GM12878 (cell line): ENCODE measurements around the gene SMG6. TPM values are rescaled to one million over a fixed set of nuclear protein-coding genes. Genes with fewer than 3 reads are reported as not detected.

Source experiments
- ATAC-seq: fragments of 200-7000 bp; cut with Tn5 transposase; 3 replicates; pipeline ENCODE4 v1.9.1; 2020; ENCODE audit warnings: mild to moderate bottlenecking, moderate library complexity
- BruUV-seq: library from RNA; stranded (reverse); fragments of 400-500 nt; replicated peaks from 2 replicates; lab custom pipeline; 2021; lab: Mats Ljungman, UMichigan
- CTCF ChIA-PET: fragments of 300-600 bp; sonication (Branson Sonifier 250); formaldehyde crosslinking; extraction: SDS; loops from one replicate; lab custom pipeline; 2021; ENCODE audit warnings: inconsistent platforms; lab: Yijun Ruan, JAX
- POLR2A ChIA-PET: fragments of 350-600 bp; formaldehyde crosslinking; extraction: SDS; loops from one replicate; lab custom pipeline; 2021; ENCODE audit warnings: inconsistent platforms; lab: Charles Lee
- RAD21 ChIA-PET: fragments of 300-600 bp; sonication (Branson Sonifier 250); formaldehyde crosslinking; loops from one replicate; lab custom pipeline; 2023; ENCODE audit warnings: antibody characterized with exemption; ENCODE audit not compliant: unreplicated experiment; lab: Charles Lee
- SMC1A ChIA-PET: fragments of 300-600 bp; sonication (Branson Sonifier 250); formaldehyde crosslinking; loops from one replicate; lab custom pipeline; 2023; ENCODE audit not compliant: unreplicated experiment, uncharacterized antibody; lab: Charles Lee
- DNase-seq: peaks from one replicate; pipeline ENCODE4 v3.0.0-alpha.2; 2011; ENCODE audit warnings: low read depth, low spot score
- FAIRE-seq: peaks from 3 replicates; lab custom pipeline; 2011; peaks lifted over from hg19 to GRCh38; lab: Jason Lieb, UNC
- H2AFZ ChIP-seq: 2 replicates; pipeline ENCODE4 v1.6.0; 2011; ENCODE audit warnings: low read depth, low read length, control low read depth; ENCODE audit not compliant: control insufficient read depth
- H3K27ac ChIP-seq: 2 replicates; pipeline ENCODE4 v1.5.1; 2011; ENCODE audit warnings: control low read depth; ENCODE audit not compliant: control insufficient read depth, insufficient read depth
- H3K27me3 ChIP-seq, 2 experiments: replicated peaks in 1 of 2; 2 replicates each; pipeline versions ENCODE4 v1.6.0 to v1.6.1; 2011; ENCODE audit warnings: low read length in 1 of 2; ENCODE audit not compliant: control insufficient read depth in 2 of 2, insufficient read depth in 2 of 2
- H3K36me3 ChIP-seq, 2 experiments: 2 replicates each; pipeline ENCODE4 v1.5.1; 2011; ENCODE audit warnings: low read length in 1 of 2; ENCODE audit not compliant: control insufficient read depth in 2 of 2, insufficient read depth in 2 of 2
- H3K4me1 ChIP-seq: 2 replicates; pipeline ENCODE4 v1.6.1; 2011; ENCODE audit warnings: mild to moderate bottlenecking, low read length, moderate library complexity, mixed read lengths; ENCODE audit not compliant: control insufficient read depth, insufficient read depth
- H3K4me2 ChIP-seq: 2 replicates; pipeline ENCODE4 v1.6.0; 2011; ENCODE audit warnings: control low read depth; ENCODE audit not compliant: control insufficient read depth, insufficient read depth
- H3K4me3 ChIP-seq: fragments of 200-600 bp; sonication (generic); 2 replicates; pipeline ENCODE4 v1.5.1; 2016
- H3K79me2 ChIP-seq: 2 replicates; pipeline ENCODE4 v1.6.0; 2011; ENCODE audit warnings: low read length; ENCODE audit not compliant: control insufficient read depth, insufficient read depth
- H3K9ac ChIP-seq: 2 replicates; pipeline ENCODE4 v1.8.0; 2011; ENCODE audit warnings: low read length, control low read depth, mixed read lengths; ENCODE audit not compliant: control insufficient read depth, insufficient read depth
- H3K9me3 ChIP-seq: replicated peaks from 3 replicates; pipeline ENCODE4 v1.5.1; 2011; ENCODE audit warnings: mild to moderate bottlenecking, low read length; ENCODE audit not compliant: control insufficient read depth, insufficient read depth
- H4K20me1 ChIP-seq: 2 replicates; pipeline ENCODE4 v1.6.0; 2011; ENCODE audit not compliant: control insufficient read depth, insufficient read depth
- CEBPZ ChIP-seq: fragments of 150-350 bp; IDR thresholded peaks from 2 replicates; pipeline ENCODE4 v1.6.1; 2016; ENCODE audit warnings: low read depth, low read length
- EED ChIP-seq: sonication (generic); IDR thresholded peaks from 2 replicates; pipeline ENCODE4 v1.6.1; 2016; ENCODE audit warnings: antibody characterized with exemption, low read depth
- ELK1 ChIP-seq: IDR thresholded peaks from 2 replicates; pipeline ENCODE4 v1.6.1; 2012; ENCODE audit warnings: low read depth, low read length, improper control_type of control experiment
- HDAC6 ChIP-seq: fragments of 200-600 bp; sonication (generic); IDR thresholded peaks from one replicate; pipeline ENCODE4 v1.8.0; 2017; ENCODE audit warnings: antibody characterized with exemption; ENCODE audit not compliant: unreplicated experiment
- LARP7 ChIP-seq: fragments of 450-650 bp; IDR thresholded peaks from 2 replicates; pipeline ENCODE4 v1.6.1; 2017; ENCODE audit warnings: mild to moderate bottlenecking
- MLLT1 ChIP-seq: fragments of 450-650 bp; IDR thresholded peaks from 2 replicates; pipeline ENCODE4 v1.6.1; 2016; ENCODE audit warnings: mild to moderate bottlenecking
- PAX5 ChIP-seq: IDR thresholded peaks from 2 replicates; pipeline ENCODE4 v1.6.1; 2011; ENCODE audit warnings: low read depth, low read length, borderline replicate concordance
- POLR2A ChIP-seq: IDR thresholded peaks from 2 replicates; pipeline ENCODE4 v1.6.1; 2011; ENCODE audit warnings: low read depth, mild to moderate bottlenecking, low read length
- POLR2AphosphoS2 ChIP-seq: IDR thresholded peaks from 2 replicates; pipeline ENCODE4 v1.6.1; 2011; ENCODE audit warnings: low read depth, mild to moderate bottlenecking, low read length, improper control_type of control experiment, moderate library complexity
- SIN3A ChIP-seq: IDR thresholded peaks from 2 replicates; pipeline ENCODE4 v1.6.1; 2012; ENCODE audit warnings: low read depth, low read length, improper control_type of control experiment
- SIX5 ChIP-seq: IDR thresholded peaks from 2 replicates; pipeline ENCODE4 v1.6.1; 2011; ENCODE audit warnings: mild to moderate bottlenecking, low read depth, low read length, moderate library complexity; ENCODE audit not compliant: severe bottlenecking
- SKIL ChIP-seq: fragments of 450-650 bp; IDR thresholded peaks from 2 replicates; pipeline ENCODE4 v1.6.1; 2017; ENCODE audit warnings: mild to moderate bottlenecking, low read depth, inconsistent platforms; ENCODE audit not compliant: poor library complexity, severe bottlenecking
- TARDBP ChIP-seq: IDR thresholded peaks from 2 replicates; pipeline ENCODE4 v1.6.1; 2016; ENCODE audit warnings: borderline replicate concordance
- YBX1 ChIP-seq: fragments of 450-650 bp; IDR thresholded peaks from 2 replicates; pipeline ENCODE4 v1.6.1; 2016; ENCODE audit warnings: antibody characterized with exemption
- WGBS: methylation state at CpG from one replicate; pipeline ENCODE4 v1.1.6; 2016; ENCODE audit warnings: low lambda C conversion rate; ENCODE audit not compliant: insufficient replicate concordance, insufficient coverage; ENCODE audit errors: missing lambda C conversion rate; 5-methylcytosine and 5-hydroxymethylcytosine counted together
- in situ Hi-C: fragments of 300-500 bp; cut with MboI; formaldehyde crosslinking; loops from 9 replicates; pipeline ENCODE4 v1.14.3; 2018; ENCODE audit warnings: mixed read lengths
- intact Hi-C: fragments of 100-400 bp; cut with micrococcal nuclease; formaldehyde crosslinking; loops from one replicate; pipeline ENCODE4 v1.14.2; 2022; ENCODE audit not compliant: unreplicated experiment
- polyA plus RNA-seq, 11 experiments: library from polyadenylated mRNA; depleted of rRNA in 4 of 11; unstranded in 6 of 11; stranded (reverse) in 5 of 11; fragments of >200 nt; fragmentation: Nextera tagmentation in 4 of 11; fragmentation: Illumina TruSeq in 1 of 11; extraction: Ambion mirVana in 4 of 11; extraction: Trizol in 1 of 11; gene quantifications; 1 replicate in 1 of 11; 2 replicates in 10 of 11; pipeline versions ENCODE4 v1.2.1 to v1.2.3, GENCODE V29; 2011 to 2016; ENCODE audit warnings: inconsistent platforms in 2 of 11, missing spikeins in 2 of 11, low read depth in 1 of 11
- total RNA-seq, 4 experiments: library from RNA; depleted of rRNA in 3 of 4; stranded (reverse); fragments of >200 nt in 3 of 4; fragmentation: Illumina TruSeq in 1 of 4; extraction: Trizol in 1 of 4; gene quantifications; 2 replicates each; pipeline versions ENCODE4 v1.2.1 to v1.2.3, GENCODE V29; 2013 to 2021

The SMG6 gene
- total and polyA plus RNA-seq, 10 of the 15 experiments (the other 5 are each of a cell fraction or from before 2014, with no cell fraction given) = 0.58 to 28.7 (median 15.7) TPM

DNA sequence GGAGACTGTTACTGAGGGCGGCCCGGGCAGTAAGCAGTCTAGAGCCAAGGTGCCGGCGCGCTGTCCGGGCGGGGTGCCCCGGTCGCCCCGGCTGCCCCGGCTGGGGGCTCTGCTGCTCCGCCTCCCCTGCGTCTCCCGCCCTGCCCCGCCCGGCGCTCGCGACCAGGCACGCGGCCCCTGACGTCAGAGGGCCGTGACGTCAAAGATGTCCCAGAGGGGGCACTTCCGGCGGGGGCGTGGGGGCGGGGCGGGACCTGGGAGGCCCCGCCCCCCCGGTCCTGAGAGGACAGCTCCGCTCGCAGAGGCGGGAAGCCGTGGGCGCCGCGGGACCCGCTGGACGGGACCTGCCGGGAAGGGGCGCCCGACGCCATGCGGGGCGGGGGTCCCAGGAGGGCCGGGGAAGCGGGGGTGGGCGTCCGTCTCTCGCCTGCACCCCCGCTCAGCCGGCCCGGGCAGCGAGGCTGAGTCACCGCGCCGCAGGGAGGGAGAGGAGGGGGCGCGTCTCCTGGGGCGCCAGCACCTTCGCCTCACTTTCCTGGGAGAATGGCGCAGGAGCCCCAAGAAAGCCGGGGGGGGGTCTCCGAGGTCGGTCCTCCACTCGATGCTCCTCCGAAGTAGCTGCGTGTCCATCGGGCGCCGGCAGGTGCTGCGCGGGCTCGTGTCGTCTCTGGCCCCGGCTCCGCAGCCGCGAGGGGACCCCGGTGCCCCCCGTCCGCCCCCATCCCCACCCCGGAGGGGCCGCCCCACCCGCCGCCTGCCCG, 253.1 kb downstream of the SMG6 start:
- no TSS peak for BruUV-seq
- no peaks in the 10 kb centered on the region for H3K36me3 ChIP-seq
- POLR2A ChIA-PET = no interaction called here
- ATAC-seq = no peak
- in situ Hi-C loops (loop anchor here (5.0 kb wide), 1 partner anchor 302 kb away; no protein-coding TSS in a partner anchor), intact Hi-C loops (loop anchor here (5.0 kb wide), 1 partner anchor 287 kb away; the partner anchor contains the start of genes SGSM2 and TSR1)
- H3K9ac ChIP-seq = no peak overlapping the region
- FAIRE-seq = no peak
- peaks cover 10% of the 10 kb centered on the region for H3K4me1 ChIP-seq
- H3K4me2 ChIP-seq = peak overlapping the region; percentile 69; the same call in 1 of the 2 replicates
- peak overlapping the region; percentile 61; the same call in 1 of the 2 replicates for H3K4me3 ChIP-seq
- 1% methylated on average over 25 of the region's 88 CpGs for WGBS
- no peaks in the 10 kb centered on the region for H3K9me3 ChIP-seq
- no peaks in the 10 kb centered on the region for H4K20me1 ChIP-seq
- DNase-seq = no peak
- peaks cover 11% of the 10 kb centered on the region for H3K79me2 ChIP-seq
- SMC1A ChIA-PET = interaction anchor here (1.8 kb wide), 1 partner anchor 195 kb away, joined by 7 read pairs; no protein-coding TSS in a partner anchor
- RAD21 ChIA-PET = interaction anchor here (0.9 to 1.7 kb wide), 3 partner anchors 20 to 194 kb away, joined by 3 to 6 read pairs (median 3); no protein-coding TSS in a partner anchor
- H3K27ac ChIP-seq = no peak overlapping the region
- H3K27me3 ChIP-seq = peaks cover 2% of the 10 kb centered on the region in 2 experiments; a peak in 3 of 4 replicates
- H2AFZ ChIP-seq = no peak overlapping the region
- CTCF ChIA-PET = interaction anchor here (1.0 kb wide), 1 partner anchor 194 kb away, joined by 4 read pairs; no protein-coding TSS in a partner anchor
- TF ChIP-seq SIN3A (no peak), SIX5 (no peak), CEBPZ (no peak), POLR2AphosphoS2 (no peak), HDAC6 (no peak), TARDBP (no peak), PAX5 (no peak), ELK1 (no peak; the same call in 1 of the 2 replicates), EED (no peak), MLLT1 (no peak), SKIL (no peak), YBX1 (no peak), LARP7 (peak; percentile 48; the same call in 1 of the 2 replicates), POLR2A (no peak)
